HS-5 (cell line): ENCODE data around the gene SLC25A13.
"Not testable (repeated sequence)": the region's sequence is repeated elsewhere in the genome, so short reads cannot be mapped to it uniquely, and the experiment has no call there.

Experiments used
- DNase-seq: peaks from one replicate; pipeline ENCODE4 v3.0.0-alpha.2; 2012; ENCODE audit warnings: low read depth

SLC25A13 gene

GRCh38 chr7:96321658-96322372 lies at the start of gene SLC25A13:
SLC25A13 (minus strand) TSS chr7:96322098; CDS start chr7:96321956, 142 bp downstream.
- peak; percentile 34 for DNase-seq

GRCh38 chr7:96365916-96366315 lies 44.0 kb upstream of the SLC25A13 start:
- not testable (repeated sequence) for DNase-seq

GRCh38 chr7:96361116-96361857 lies 39.4 kb upstream of the SLC25A13 start:
- DNase-seq = no peak

- no peak for DNase-seq
Observed at GRCh38 chr7:96359876-96360275, 38.0 kb upstream of the SLC25A13 start.

GRCh38 chr7:96358236-96358971 lies 36.5 kb upstream of the SLC25A13 start:
- DNase-seq = not testable (repeated sequence)

GRCh38 chr7:96355990-96356506 lies 34.1 kb upstream of the SLC25A13 start:
- no peak for DNase-seq

- DNase-seq = no peak
Observed at GRCh38 chr7:96354881-96355280, 33.0 kb upstream of the SLC25A13 start.

GRCh38 chr7:96349572-96349971 lies 27.7 kb upstream of the SLC25A13 start:
- no peak for DNase-seq

- no peak for DNase-seq
Observed at GRCh38 chr7:96347471-96347870, 25.6 kb upstream of the SLC25A13 start.

GRCh38 chr7:96346293-96346953 lies 24.5 kb upstream of the SLC25A13 start:
- DNase-seq = no peak

- DNase-seq = no peak
Observed at GRCh38 chr7:96344236-96344635, 22.3 kb upstream of the SLC25A13 start.

GRCh38 chr7:96342049-96342448 lies 20.2 kb upstream of the SLC25A13 start:
- no peak for DNase-seq

- no peak for DNase-seq
Observed at GRCh38 chr7:96337519-96337918, 15.6 kb upstream of the SLC25A13 start.

GRCh38 chr7:96332325-96332724 lies 10.4 kb upstream of the SLC25A13 start:
- no peak for DNase-seq

GRCh38 chr7:96331775-96332174 lies 9.9 kb upstream of the SLC25A13 start:
- no peak for DNase-seq

- no peak for DNase-seq
Observed at GRCh38 chr7:96331233-96331632, 9.3 kb upstream of the SLC25A13 start.

GRCh38 chr7:96330193-96330592 lies 8.3 kb upstream of the SLC25A13 start:
- no peak for DNase-seq

- DNase-seq = no peak
Observed at GRCh38 chr7:96329241-96329640, 7.3 kb upstream of the SLC25A13 start.

- no peak for DNase-seq
Observed at GRCh38 chr7:96328016-96328415, 6.1 kb upstream of the SLC25A13 start.

- no peak for DNase-seq
Observed at GRCh38 chr7:96327429-96327828, 5.5 kb upstream of the SLC25A13 start.

GRCh38 chr7:96326752-96327151 lies 4.9 kb upstream of the SLC25A13 start:
- not testable (repeated sequence) for DNase-seq

- DNase-seq = no peak
Observed at GRCh38 chr7:96322847-96323461, 1.1 kb upstream of the SLC25A13 start.
